Islet of Langerhans (tissue), 1 donor: ENCODE data around the gene FCGR3B.
"Not testable (repeated sequence)": the region's sequence is repeated elsewhere in the genome, so short reads cannot be mapped to it uniquely, and the experiment has no call there.

Experiments
- FAIRE-seq: peaks from one replicate; lab custom pipeline; 2011; peaks lifted over from hg19 to GRCh38; lab: Jason Lieb, UNC

Gene FCGR3B

GRCh38 chr1:161638251-161638993, 7.4 kb upstream of the FCGR3B start:
- not testable (repeated sequence) for FAIRE-seq

- FAIRE-seq: not testable (repeated sequence)
These were observed 6.0 kb upstream of the FCGR3B start for GRCh38 chr1:161636976-161637375.

- not testable (repeated sequence) for FAIRE-seq
These were observed 5.3 kb upstream of the FCGR3B start for GRCh38 chr1:161636189-161636782.

GRCh38 chr1:161634993-161635392, 4.0 kb upstream of the FCGR3B start:
- FAIRE-seq: not testable (repeated sequence)

GRCh38 chr1:161630128-161630742, 741 bp downstream of the FCGR3B start:
- FAIRE-seq: not testable (repeated sequence)

GRCh38 chr1:161626445-161627146, 4.4 kb downstream of the FCGR3B start:
- not testable (repeated sequence) for FAIRE-seq

GRCh38 chr1:161624605-161625004, 6.4 kb downstream of the FCGR3B start:
- FAIRE-seq: not testable (repeated sequence)

GRCh38 chr1:161623401-161624051, 7.5 kb downstream of the FCGR3B start:
- FAIRE-seq: not testable (repeated sequence)

GRCh38 chr1:161622054-161622453, 8.9 kb downstream of the FCGR3B start:
- FAIRE-seq: not testable (repeated sequence)

- FAIRE-seq: not testable (repeated sequence)
These were observed 9.6 kb downstream of the FCGR3B start for GRCh38 chr1:161621181-161622000.

GRCh38 chr1:161620399-161620798, 10.6 kb downstream of the FCGR3B start:
- not testable (repeated sequence) for FAIRE-seq

GRCh38 chr1:161618517-161618916, 12.5 kb downstream of the FCGR3B start:
- not testable (repeated sequence) for FAIRE-seq

GRCh38 chr1:161616417-161616816, 14.6 kb downstream of the FCGR3B start:
- FAIRE-seq: not testable (repeated sequence)

- FAIRE-seq: not testable (repeated sequence)
These were observed 17.8 kb downstream of the FCGR3B start for GRCh38 chr1:161613142-161613514.

- FAIRE-seq: peak; percentile 13
These were observed 18.4 kb downstream of the FCGR3B start for GRCh38 chr1:161612322-161613141.

- peak; percentile 82 for FAIRE-seq
These were observed 19.1 kb downstream of the FCGR3B start for GRCh38 chr1:161611866-161612321.

GRCh38 chr1:161610198-161610597, 20.8 kb downstream of the FCGR3B start:
- FAIRE-seq: not testable (repeated sequence)

GRCh38 chr1:161606541-161607336, 24.2 kb downstream of the FCGR3B start:
- not testable (repeated sequence) for FAIRE-seq
